ENCODE data around the gene ACTG1. TPM values are rescaled to one million over a fixed set of nuclear protein-coding genes. Genes with fewer than 3 reads are reported as not detected.

The ACTG1 gene
- total RNA-seq, 1 donor from 2014 or later = 2,441 TPM

DNA sequence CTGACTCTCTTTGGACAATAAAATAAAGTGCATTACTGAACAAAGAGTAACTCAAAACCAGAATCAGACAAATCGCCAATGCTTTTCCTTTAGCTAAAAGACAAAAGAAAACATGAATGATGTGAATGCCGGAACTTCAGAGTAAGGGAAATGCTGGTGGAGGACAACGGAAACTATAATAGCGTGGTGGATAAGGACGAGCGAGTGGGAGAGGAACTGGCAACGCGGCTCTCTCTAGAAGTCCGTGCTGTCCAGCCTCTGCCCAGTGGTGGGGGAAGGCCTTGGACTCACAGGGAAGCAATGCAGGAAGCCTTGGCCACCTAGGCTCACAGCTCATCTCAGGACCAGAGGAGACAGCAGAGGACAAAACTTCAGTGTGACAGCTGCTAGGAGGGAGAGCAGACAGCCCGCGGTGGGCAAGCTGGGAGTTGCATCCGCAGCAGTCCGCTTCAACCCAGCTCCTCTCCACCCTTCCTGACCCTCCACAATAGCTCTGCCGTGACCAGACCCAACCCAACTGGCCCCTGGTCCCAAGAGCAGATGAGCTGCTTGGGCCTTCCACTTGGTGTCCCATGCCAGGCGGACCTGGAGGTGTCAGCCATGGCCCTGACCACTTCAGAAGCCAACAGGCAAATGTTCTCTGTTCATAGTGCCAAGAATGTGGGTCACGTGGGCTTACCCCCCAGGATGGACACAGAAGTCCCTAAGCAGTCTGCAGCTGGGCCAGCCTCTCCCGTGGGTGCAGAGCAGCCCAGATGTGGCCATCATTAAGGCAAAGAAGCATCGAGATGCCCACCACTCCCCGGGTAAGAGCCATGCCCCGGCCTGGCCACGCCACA lies 44.9 kb upstream of the ACTG1 start:
- intact Hi-C loops (cut with DNase I) = loop anchor here (5.0 kb wide), 1 partner anchor 45 kb away; no protein-coding TSS in a partner anchor
- peak in 1 of 2 donors; percentile 12 for TF ChIP-seq POLR2AphosphoS5 (IDR thresholded peaks at IDR 0.05; ENCODE audit: insufficient read depth in 1 of 2, low read depth in 1 of 2)
- TF ChIP-seq, protein P1, sequence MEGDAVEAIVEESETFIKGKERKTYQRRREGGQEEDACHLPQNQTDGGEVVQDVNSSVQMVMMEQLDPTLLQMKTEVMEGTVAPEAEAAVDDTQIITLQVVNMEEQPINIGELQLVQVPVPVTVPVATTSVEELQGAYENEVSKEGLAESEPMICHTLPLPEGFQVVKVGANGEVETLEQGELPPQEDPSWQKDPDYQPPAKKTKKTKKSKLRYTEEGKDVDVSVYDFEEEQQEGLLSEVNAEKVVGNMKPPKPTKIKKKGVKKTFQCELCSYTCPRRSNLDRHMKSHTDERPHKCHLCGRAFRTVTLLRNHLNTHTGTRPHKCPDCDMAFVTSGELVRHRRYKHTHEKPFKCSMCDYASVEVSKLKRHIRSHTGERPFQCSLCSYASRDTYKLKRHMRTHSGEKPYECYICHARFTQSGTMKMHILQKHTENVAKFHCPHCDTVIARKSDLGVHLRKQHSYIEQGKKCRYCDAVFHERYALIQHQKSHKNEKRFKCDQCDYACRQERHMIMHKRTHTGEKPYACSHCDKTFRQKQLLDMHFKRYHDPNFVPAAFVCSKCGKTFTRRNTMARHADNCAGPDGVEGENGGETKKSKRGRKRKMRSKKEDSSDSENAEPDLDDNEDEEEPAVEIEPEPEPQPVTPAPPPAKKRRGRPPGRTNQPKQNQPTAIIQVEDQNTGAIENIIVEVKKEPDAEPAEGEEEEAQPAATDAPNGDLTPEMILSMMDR (IDR thresholded peaks at IDR 0.05) = no peak
- peaks cover 0 to 39% of the 10 kb centered on the region in 2 donors for H3K36me3 ChIP-seq
- DNase-seq (ENCODE audit: extremely low spot score in 2 of 2) = no peak
- H3K27me3 ChIP-seq = no peaks in the 10 kb centered on the region
- H3K4me1 ChIP-seq = peaks cover 13% of the 10 kb centered on the region
- no peaks in the 10 kb centered on the region for H3K9me3 ChIP-seq
- H3K4me3 ChIP-seq = no peak overlapping the region
- H3K27ac ChIP-seq = no peak overlapping the region

DNA sequence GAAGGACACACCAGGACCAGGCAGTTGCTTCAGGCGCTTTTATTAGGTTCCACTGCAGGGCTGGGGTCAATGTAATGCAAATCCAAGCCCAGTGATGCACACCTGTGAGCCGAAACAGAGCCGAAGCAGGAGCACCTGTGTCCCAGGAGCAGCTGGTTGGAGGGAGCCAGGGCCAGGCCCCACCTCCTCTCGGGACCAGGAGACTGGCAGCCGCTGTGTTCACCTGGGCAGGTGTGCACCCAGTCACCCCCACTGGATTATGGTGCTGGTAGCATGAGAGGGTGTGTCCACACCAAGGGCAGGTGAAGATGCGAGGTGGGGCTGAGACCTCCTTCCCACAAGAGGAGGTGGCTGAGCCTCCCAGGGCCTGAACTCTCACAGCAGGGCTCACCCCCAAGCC lies 44.3 kb upstream of the ACTG1 start:
- TF ChIP-seq POLR2A (IDR thresholded peaks at IDR 0.05) (no peak), POLR2AphosphoS5 (IDR thresholded peaks at IDR 0.05; ENCODE audit: insufficient read depth in 1 of 2, low read depth in 1 of 2) (no peak)
- TF ChIP-seq, protein P1 (IDR thresholded peaks at IDR 0.05) = no peak
- Histone ChIP-seq H3K36me3 (peaks cover 0 to 33% of the 10 kb centered on the region in 2 donors), H3K27me3 (no peaks in the 10 kb centered on the region), H3K27ac (no peak overlapping the region), H3K9me3 (no peaks in the 10 kb centered on the region), H3K4me1 (peaks cover 13% of the 10 kb centered on the region), H3K4me3 (no peak overlapping the region)
- intact Hi-C loops (cut with DNase I) = loop anchor here (5.0 kb wide), 1 partner anchor 45 kb away; no protein-coding TSS in a partner anchor
- DNase-seq (ENCODE audit: extremely low spot score in 2 of 2) = no peak

DNA sequence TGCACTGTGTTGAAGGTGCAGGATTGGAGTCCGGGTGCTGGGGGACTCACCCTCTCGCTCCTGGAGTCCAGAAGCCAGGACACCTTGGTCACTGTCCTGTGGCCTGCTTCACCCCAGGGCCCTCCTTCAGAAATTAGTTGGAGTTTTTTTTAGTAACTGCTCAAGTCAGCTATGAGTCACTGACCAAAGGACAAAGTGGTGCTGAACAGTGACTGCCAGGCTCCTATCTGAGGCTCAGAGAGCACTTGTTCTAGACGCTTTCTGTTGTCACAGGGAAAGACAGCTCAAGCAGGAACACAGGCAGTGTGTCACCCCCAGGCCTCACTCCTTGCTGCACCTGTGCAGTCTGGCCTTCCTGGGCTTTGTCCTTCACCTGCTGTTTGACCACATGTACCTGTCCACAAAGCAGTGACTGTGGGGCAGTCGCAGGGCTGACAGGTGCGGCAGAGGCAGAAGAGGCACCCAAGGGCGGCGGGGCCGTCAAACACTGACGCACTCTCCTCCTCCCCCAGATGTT lies 43.6 kb upstream of the ACTG1 start:
- DNase-seq (ENCODE audit: extremely low spot score in 2 of 2) = no peak
- Histone ChIP-seq H3K9me3 (no peaks in the 10 kb centered on the region), H3K4me3 (no peak overlapping the region), H3K36me3 (peaks cover 0 to 26% of the 10 kb centered on the region in 2 donors), H3K4me1 (peaks cover 17% of the 10 kb centered on the region), H3K27ac (no peak overlapping the region), H3K27me3 (no peaks in the 10 kb centered on the region)
- intact Hi-C loops (cut with DNase I) = loop anchor here (5.0 kb wide), 1 partner anchor 46 kb away; no protein-coding TSS in a partner anchor
- TF ChIP-seq POLR2A (IDR thresholded peaks at IDR 0.05) (no peak), POLR2AphosphoS5 (IDR thresholded peaks at IDR 0.05; ENCODE audit: insufficient read depth in 1 of 2, low read depth in 1 of 2) (no peak)
- TF ChIP-seq, protein P1 (IDR thresholded peaks at IDR 0.05) = no peak

DNA sequence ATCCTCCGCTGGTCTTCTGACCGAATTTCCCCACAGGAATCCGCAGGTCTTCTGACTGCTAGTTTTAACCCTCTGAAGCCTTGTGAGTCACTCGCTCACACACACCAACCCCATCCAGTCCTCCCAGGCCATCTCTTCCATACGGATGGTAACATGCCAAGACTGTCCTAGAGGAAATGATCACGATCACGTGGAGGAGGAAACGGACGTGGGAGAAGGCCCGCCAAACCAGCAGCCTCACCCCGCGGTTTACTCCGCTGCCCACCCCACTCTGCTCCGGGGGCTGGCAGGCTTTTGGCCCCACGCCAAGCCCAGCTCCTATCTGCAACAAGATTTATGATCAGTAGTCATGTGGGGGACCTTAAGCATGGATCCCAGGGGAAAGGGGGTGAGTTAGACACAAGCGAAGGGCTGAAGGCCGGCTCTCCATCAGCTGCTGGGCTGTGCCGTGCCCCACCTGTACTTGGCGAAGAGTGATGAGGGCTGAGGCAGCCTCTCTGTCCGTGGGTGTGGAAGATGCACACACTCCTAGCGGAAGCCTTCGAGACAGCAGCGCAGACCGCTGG lies 41.1 kb upstream of the ACTG1 start:
- peak overlapping the region; percentile 72 for H3K4me3 ChIP-seq
- no peaks in the 10 kb centered on the region for H3K27me3 ChIP-seq
- no peak for DNase-seq (ENCODE audit: extremely low spot score in 2 of 2)
- intact Hi-C loops (cut with DNase I) = loop anchor here (5.0 kb wide), 1 partner anchor 41 kb away; the partner anchor contains the start of gene ACTG1
- no peak overlapping the region for H3K27ac ChIP-seq
- H3K36me3 ChIP-seq = peaks cover 0 to 18% of the 10 kb centered on the region in 2 donors
- TF ChIP-seq POLR2AphosphoS5 (IDR thresholded peaks at IDR 0.05; ENCODE audit: insufficient read depth in 1 of 2, low read depth in 1 of 2) (peak in 1 of 2 donors; percentile 35), POLR2A (IDR thresholded peaks at IDR 0.05) (no peak)
- TF ChIP-seq, protein P1 (IDR thresholded peaks at IDR 0.05) = no peak
- peaks cover 25% of the 10 kb centered on the region for H3K4me1 ChIP-seq
- no peaks in the 10 kb centered on the region for H3K9me3 ChIP-seq

All from vagina (tissue), 2 donors.